Measurements from ENCODE around the gene TGM5. TPM values are rescaled to one million over a fixed set of nuclear protein-coding genes. Genes with fewer than 3 reads are reported as not detected.

TGM5 gene
- total RNA-seq, 1 experiment from 2014 or later, result not detected

DNA sequence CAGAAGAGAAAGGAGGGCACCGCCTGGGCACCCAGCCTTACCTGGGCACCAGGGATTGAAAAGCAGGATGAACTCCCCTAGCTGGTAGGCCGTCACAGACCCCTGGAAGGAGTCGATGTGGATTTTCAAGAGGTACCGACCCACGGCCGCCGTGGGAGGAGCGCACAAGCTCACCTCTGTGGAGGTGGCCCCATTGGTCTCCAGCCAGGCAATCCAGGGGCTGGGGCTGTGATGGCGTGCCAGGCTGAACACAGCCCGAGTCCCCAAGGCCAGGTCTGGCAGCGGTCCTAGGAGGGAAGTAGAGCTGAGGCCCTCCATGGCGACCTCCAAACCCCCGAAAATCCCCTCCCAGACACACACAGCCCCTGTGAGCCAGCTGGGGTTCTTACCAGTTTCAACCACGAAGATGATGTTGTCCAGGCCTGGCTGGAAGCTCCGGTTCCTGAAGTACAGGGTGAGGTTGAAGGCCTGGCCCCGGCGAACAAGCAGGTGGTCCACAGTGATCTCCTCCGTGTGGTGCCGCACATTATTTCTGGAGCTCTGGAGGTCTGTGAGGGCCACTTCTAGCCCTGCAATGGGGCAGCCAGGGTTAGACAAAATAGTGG is 6.6 kb downstream of the TGM5 start:
- DNase-seq (ENCODE audit: low read depth, low spot score) (no peak), ATAC-seq (no peak)
- peaks cover 17% of the 10 kb centered on the region; the same call in 1 of the 2 replicates for H3K27me3 ChIP-seq (ENCODE audit: insufficient read depth, low read length)
- TF ChIP-seq ZNF274 (IDR thresholded peaks at IDR 0.05; ENCODE audit: low read depth, low read length) (no peak), JUND (IDR thresholded peaks at IDR 0.05) (no peak), SRF (IDR thresholded peaks at IDR 0.05; ENCODE audit: low read depth) (no peak), FOSL1 (IDR thresholded peaks at IDR 0.05; ENCODE audit: low read depth) (no peak), POLR2A (IDR thresholded peaks at IDR 0.05; ENCODE audit: borderline replicate concordance, extremely low read depth, insufficient read depth, insufficient read length) (no peak), EGR1 (IDR thresholded peaks at IDR 0.05; ENCODE audit: low read depth) (no peak), TCF7L2 (IDR thresholded peaks at IDR 0.05; ENCODE audit: borderline replicate concordance, extremely low read depth, insufficient read depth, insufficient read length) (no peak), POLR2AphosphoS5 (IDR thresholded peaks at IDR 0.05; ENCODE audit: low read depth, low read length) (no peak), EZH2 (IDR thresholded peaks at IDR 0.05) (no peak), SP1 (IDR thresholded peaks at IDR 0.05; ENCODE audit: low read depth) (no peak), YY1 (IDR thresholded peaks at IDR 0.05; ENCODE audit: extremely low read depth, insufficient replicate concordance, low read depth, low read length) (no peak), ZFX (IDR thresholded peaks at IDR 0.05) (no peak), CBX3 (IDR thresholded peaks at IDR 0.05; ENCODE audit: low read depth) (no peak), ELF1 (IDR thresholded peaks at IDR 0.05; ENCODE audit: borderline replicate concordance, low read depth) (no peak)
- TF ChIP-seq, protein P1, sequence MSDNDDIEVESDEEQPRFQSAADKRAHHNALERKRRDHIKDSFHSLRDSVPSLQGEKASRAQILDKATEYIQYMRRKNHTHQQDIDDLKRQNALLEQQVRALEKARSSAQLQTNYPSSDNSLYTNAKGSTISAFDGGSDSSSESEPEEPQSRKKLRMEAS (IDR thresholded peaks at IDR 0.05), result no peak
- TF ChIP-seq, protein P2, sequence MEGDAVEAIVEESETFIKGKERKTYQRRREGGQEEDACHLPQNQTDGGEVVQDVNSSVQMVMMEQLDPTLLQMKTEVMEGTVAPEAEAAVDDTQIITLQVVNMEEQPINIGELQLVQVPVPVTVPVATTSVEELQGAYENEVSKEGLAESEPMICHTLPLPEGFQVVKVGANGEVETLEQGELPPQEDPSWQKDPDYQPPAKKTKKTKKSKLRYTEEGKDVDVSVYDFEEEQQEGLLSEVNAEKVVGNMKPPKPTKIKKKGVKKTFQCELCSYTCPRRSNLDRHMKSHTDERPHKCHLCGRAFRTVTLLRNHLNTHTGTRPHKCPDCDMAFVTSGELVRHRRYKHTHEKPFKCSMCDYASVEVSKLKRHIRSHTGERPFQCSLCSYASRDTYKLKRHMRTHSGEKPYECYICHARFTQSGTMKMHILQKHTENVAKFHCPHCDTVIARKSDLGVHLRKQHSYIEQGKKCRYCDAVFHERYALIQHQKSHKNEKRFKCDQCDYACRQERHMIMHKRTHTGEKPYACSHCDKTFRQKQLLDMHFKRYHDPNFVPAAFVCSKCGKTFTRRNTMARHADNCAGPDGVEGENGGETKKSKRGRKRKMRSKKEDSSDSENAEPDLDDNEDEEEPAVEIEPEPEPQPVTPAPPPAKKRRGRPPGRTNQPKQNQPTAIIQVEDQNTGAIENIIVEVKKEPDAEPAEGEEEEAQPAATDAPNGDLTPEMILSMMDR (IDR thresholded peaks at IDR 0.05 in 2 of 3, conservative IDR thresholded peaks at IDR 0.05 in 1 of 3; ENCODE audit: borderline replicate concordance in 1 of 3, insufficient read depth in 1 of 3, low read depth in 2 of 3, low read length in 2 of 3), result no peak
- TF ChIP-seq, protein P3, sequence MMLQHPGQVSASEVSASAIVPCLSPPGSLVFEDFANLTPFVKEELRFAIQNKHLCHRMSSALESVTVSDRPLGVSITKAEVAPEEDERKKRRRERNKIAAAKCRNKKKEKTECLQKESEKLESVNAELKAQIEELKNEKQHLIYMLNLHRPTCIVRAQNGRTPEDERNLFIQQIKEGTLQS (IDR thresholded peaks at IDR 0.05), result no peak
- TF ChIP-seq, protein P4, sequence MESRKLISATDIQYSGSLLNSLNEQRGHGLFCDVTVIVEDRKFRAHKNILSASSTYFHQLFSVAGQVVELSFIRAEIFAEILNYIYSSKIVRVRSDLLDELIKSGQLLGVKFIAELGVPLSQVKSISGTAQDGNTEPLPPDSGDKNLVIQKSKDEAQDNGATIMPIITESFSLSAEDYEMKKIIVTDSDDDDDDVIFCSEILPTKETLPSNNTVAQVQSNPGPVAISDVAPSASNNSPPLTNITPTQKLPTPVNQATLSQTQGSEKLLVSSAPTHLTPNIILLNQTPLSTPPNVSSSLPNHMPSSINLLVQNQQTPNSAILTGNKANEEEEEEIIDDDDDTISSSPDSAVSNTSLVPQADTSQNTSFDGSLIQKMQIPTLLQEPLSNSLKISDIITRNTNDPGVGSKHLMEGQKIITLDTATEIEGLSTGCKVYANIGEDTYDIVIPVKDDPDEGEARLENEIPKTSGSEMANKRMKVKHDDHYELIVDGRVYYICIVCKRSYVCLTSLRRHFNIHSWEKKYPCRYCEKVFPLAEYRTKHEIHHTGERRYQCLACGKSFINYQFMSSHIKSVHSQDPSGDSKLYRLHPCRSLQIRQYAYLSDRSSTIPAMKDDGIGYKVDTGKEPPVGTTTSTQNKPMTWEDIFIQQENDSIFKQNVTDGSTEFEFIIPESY (IDR thresholded peaks at IDR 0.05; ENCODE audit: extremely low read depth, insufficient replicate concordance, low read length), result no peak
- RAD21 ChIA-PET (ENCODE audit: low non-redundant PET in 1 of 2, low total read pairs in 2 of 2, uncharacterized antibody in 2 of 2, unreplicated experiment in 2 of 2), result no interaction called here
- H3K9ac ChIP-seq (ENCODE audit: low read length), result no peak overlapping the region
- no peaks in the 10 kb centered on the region for H4K20me1 ChIP-seq (ENCODE audit: insufficient read depth)
- no peak overlapping the region for H2AFZ ChIP-seq (ENCODE audit: low read depth, low read length, poor library complexity, severe bottlenecking)
- no peak overlapping the region for H3K4me2 ChIP-seq (ENCODE audit: low read length)
- H3K9me3 ChIP-seq (ENCODE audit: control insufficient read depth in 1 of 2, insufficient read depth in 1 of 2, low read depth in 1 of 2, low read length in 2 of 2), result no peaks in the 10 kb centered on the region
- CTCF ChIA-PET, result interaction anchor here (1.6 kb wide), 1 partner anchor 35 kb away, joined by 6 read pairs; no protein-coding TSS in a partner anchor
- H3K79me2 ChIP-seq (ENCODE audit: insufficient read depth, low read length), result no peaks in the 10 kb centered on the region
- H3K9me2 ChIP-seq (ENCODE audit: insufficient read depth), result no peaks in the 10 kb centered on the region
- POLR2A ChIA-PET, result no interaction called here
- intact Hi-C loops (cut with micrococcal nuclease), result no loop called here
- no peaks in the 10 kb centered on the region for H3K4me1 ChIP-seq (ENCODE audit: control insufficient read depth in 1 of 2, insufficient read depth in 2 of 2, low read length in 2 of 2)
- no peak overlapping the region for H3K4me3 ChIP-seq (replicated peaks in 1 of 2; ENCODE audit: low read depth in 1 of 2, low read length in 2 of 2)
- no peak overlapping the region for H3K27ac ChIP-seq (ENCODE audit: low read depth, low read length)
- BruUV-seq (replicated peaks), result no TSS peak
- H3K36me3 ChIP-seq (ENCODE audit: control insufficient read depth in 1 of 2, insufficient read depth in 2 of 2, low read length in 2 of 2), result no peaks in the 10 kb centered on the region
